Cortex of kidney (tissue), 1 donor: ENCODE measurements around the gene RPL12.

Experiments used
- DNase-seq: peaks from one replicate; lab custom pipeline; 2025; lab: John Stamatoyannopoulos, UW

The RPL12 gene

DNA sequence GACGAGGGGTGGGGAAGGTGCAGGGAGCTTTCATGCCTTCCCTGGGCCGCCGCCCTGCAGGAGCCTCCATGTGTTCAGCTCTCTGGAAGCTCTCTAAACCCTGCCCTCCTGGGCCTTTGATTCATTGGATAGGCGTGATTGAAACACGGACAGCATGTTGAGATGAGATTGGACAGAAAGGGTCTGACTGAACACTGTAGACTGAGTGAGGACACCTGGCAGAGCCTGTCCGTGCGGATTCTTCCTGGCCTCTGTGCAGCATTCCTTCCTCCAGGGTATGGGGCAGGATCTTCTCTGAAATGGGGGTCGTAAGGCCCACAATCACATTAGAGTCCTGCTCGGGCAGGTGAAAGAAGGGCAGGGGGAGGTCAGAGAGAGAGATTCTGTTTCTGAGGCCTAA, 12.8 kb downstream of the RPL12 start:
- DNase-seq: no peak

DNA sequence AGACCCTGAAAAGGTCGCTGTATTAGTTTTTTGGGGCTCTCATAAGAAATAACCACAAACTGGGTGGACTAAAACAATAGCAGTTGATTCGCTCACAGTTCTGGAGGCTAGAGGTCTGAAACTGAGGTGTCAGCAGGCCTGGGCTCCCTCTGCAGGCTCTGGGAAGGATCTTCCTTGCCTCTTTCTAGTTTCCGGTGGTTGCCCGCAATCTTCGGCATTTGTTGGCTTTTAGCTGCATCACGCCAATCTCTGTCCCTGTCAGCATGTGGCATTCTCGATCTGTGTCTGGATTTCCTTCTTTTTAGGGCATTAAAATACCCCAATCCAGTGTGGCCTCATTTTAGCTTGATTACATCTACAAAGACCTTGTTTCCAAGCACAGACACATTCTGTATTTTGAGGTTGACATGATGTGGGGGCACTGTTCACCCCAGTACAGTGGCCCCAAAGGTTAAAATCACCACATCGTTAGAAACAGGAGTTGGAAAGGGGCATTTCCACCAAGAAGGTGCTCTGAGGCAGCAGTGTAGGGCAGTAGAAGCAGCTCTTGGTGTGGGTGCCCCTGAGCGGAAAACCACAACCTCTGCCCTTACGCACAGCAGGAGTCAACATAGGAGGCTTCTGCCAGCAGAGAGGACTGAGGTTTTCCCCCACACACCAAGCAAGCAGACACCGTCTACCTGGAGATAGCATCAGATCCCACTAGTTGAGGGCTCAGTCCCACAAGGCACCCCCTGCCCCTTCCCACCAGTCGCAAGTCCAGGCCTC, 13.5 kb downstream of the RPL12 start:
- DNase-seq: no peak

- no peak for DNase-seq
Measured at GRCh38 chr9:127430415-127430814, 20.8 kb downstream of the RPL12 start.

GRCh38 chr9:127428348-127428747, 22.9 kb downstream of the RPL12 start:
- DNase-seq: no peak

DNA sequence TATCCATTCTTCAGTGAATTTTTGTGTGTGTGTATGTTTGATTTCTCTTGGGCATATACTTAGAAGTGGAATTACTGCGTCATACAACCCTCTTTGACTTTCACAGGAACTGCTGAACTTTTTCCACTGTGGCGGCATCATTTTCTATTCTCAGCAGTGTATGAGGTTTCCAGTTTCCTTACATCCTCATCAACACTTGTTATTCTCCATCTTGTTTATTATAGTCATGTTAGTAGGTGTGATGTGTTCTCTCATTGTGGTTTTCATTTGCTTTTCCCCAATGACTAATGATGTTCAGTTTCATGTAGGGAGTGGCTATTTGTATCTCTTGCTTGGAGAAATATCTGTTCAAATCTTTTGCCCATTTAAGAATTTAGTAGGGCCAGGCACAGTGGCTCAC, 24.4 kb downstream of the RPL12 start:
- no peak for DNase-seq

DNA sequence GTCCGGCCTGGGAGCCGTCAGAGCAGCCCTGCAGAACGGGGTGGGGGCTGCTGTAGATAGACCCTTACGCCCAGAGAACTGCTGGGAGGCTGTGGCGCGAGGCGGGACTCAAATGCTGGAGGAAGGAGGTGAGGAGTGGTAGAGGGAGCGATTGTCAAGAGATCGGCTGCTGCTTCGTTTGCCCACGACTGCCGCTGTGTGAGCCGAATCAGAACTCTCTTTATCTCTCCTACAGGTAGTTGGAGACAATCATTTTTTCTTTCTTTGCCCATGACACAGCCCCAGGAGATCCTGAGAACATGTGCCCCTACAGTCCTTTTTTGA, 26.6 kb downstream of the RPL12 start:
- no peak for DNase-seq

DNA sequence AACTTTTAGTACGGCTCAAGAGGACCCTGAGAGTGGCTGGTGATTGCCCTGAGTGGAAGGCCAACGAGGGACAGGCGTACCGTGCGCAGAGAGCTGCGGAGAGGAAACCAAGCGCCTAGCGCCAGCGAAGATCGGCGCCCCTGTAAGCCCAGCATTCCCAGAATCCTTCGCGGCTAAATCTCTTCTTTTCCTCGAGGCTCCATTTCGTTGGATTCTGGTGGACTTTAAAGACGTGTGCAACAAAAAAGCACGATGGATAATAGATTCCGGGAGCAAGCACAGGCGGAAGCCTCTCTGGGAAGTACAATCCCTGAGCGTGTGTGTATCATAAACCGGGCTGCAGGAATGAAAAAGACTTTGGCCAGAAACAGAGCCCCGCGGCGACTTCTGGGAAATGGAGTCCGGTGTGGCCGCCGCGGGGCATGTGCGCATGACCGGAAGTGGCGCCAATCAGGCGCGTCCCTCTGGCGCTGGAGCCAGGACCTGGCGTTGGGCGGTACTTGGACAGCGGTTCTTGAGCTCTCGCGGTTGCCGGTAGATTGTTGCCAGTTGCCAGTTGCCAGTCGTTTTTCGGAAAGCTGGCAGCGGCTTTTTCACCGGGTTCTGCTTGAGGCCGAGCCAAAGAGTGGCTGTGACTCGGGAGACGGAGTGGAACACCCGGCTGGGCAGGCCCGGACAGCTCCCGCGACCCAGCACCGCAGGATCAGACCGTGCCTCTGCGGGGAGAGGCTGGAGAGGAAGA, 27.1 kb downstream of the RPL12 start, which contains the start of gene ZNF79:
Gene ZNF79 (plus strand): TSS at position 449 of the 742 bp plus-strand sequence. CDS start 406 bp downstream, outside the sequence.
- peak; percentile 56 for DNase-seq

DNA sequence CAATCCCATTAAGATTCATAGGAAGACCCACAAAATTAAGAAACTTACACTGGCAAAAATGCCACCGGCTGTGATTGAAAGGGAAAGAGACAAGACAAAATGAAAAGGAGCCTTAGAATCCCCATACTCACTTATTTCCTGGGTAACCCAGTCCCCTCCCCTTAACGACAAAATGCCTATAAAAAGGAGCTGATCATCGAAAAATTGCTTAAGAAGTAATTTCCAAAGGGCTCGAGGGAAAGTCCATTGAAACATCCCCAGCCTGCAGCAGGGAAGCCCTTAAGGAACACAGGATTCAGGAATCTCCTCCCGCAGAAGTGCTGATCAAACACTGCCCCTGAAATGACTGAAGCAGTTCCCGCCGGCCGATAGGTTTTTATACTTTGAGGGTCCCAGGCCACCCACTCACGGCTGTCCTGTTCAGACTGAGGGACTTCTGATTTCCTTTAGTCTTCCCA, 27.7 kb downstream of the RPL12 start:
- no peak for DNase-seq

- no peak for DNase-seq
Measured at GRCh38 chr9:127422787-127423186, 28.4 kb downstream of the RPL12 start.

GRCh38 chr9:127422133-127422782, 28.9 kb downstream of the RPL12 start:
- DNase-seq: no peak

- DNase-seq: no peak
Measured at GRCh38 chr9:127421057-127421456, 30.1 kb downstream of the RPL12 start.

DNA sequence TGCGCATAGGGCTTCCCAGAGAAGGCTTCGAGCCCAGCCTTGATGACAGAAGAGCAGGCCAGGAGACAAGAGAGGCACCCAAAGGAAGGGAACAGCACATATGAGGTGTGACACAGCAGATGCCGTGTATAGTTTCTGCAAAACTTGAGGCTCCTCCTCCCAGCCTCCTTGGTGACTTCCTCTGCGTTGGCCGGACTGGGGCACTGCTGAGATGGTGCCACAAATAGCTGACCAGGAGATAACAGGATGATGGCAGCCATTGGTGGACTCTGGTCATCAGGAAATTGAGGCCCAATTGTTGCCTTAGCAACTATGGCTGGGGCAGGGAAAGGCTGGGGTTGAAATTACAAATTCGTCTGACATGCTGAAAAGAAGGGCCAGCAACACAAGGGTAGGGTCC, 31.9 kb downstream of the RPL12 start:
- no peak for DNase-seq

- no peak for DNase-seq
Measured at GRCh38 chr9:127418037-127418471, 33.2 kb downstream of the RPL12 start.

DNA sequence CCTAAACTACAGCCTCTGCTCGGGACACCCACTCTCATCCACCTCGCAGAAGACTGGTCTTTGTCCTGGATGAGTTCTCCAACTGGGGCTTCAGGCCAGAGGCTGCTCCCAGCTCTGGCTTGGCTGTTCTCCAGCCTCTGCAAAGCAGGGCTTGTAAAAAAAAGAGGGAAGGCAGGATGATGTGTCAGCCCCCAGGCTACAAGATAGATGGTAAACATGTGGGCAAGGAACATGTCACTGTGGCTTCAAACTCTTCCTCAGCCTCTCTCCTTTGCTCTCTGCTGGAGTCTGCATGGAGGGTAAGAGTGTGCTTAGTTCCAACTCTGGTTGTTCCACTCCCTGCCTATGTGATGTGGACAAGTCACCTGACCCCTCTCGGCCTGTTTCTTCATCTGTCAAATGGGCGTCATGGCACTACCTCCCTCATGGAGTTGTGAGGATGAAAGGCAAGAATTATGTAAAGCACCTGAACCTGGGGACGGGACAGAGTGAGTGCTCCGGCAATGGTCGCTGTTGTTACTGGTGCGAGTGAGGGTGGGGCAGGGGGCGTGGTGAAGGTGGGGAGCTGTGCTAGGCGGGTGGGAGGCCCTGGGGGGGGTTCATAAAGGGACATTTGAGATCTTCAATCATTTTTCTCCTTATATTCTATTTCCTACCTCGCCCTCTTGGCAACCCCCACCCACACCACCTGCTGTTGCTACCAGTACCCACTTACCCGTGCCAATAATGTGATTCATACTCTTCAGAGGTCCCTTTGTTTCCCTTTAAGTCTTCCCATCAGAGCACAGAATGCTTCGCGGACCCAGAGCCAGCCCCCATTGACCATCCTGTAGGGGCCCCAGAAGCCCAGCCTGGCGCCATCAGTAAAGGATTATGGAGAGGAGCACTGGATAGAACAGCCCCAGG, 33.8 kb downstream of the RPL12 start:
- no peak for DNase-seq

DNA sequence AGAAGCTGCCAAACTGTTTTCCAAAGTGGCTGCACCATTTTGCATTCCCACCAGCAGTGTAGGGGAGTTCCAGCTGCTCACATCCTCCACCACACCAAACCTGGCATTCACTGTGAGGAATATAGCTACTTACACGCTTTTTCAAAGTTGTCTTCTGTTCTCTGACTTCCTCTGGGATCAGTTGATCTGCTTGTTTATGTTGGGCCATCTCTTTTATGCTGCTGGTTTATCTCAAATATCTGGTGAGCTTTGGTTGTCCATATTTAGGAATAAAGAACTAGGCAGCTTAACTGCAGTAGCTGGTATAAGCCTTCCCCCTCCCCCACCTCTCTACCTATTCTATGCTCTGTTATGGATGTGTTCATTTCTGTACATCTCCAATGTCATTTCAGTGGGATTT, 35.5 kb downstream of the RPL12 start:
- DNase-seq: no peak

DNA sequence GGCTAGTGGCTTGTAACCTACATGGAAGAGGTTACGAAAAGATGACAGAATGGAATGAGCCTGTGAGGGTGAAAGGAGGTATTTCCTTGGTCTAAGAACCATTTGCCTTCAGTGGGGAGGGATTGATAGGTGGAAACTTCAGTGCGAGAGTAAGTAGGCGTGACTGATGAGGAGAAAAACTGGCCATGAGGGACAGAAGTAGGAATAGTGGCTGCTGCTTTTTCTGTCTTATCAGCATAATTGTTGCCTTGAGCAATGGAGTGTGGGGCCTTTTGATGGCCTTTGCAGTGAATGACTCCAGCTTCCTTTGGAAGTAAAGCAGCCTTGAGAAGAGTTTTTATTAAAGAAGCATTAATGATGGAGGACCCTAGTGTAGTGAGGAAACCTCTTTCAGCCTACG, 36.1 kb downstream of the RPL12 start:
- DNase-seq: no peak

DNA sequence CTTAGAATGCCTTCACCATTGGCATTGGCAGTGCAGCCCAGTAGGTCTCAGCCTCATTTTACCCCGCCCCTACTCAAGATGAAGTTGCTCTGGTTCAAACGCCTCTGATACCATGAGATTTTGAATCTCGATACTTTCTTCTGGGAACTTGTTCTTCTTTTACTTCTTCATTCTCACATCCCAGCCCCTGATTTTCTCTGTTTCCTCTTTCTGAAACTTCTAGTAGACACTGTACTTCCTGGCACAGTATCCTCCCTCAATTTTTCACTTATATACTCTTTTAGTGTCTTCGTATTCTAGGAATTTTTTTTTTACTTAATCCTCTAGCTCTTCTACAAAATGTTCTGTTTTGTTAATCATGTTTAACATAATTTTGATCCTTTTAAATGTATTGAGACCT, 40.1 kb downstream of the RPL12 start:
- DNase-seq: no peak

DNA sequence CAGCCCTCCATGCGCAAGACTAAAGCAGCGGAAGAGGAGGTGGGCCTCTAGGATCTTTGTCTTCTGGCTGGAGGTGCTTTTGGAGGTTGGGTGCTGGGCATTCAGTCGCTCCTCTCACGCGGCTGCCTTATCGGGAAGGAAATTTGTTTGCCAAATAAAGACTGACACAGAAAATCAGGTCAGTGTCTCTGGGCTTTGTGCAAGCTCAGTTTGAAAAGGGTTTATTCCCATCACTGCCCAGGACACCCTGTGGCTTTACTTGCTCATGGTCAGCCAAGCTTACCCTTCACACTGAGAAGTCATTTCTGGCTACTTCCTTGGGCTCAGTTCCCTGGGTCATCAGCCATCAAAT, 43.7 kb downstream of the RPL12 start:
- no peak for DNase-seq

- no peak for DNase-seq
Measured at GRCh38 chr9:127406799-127407491, 44.3 kb downstream of the RPL12 start.

- no peak for DNase-seq
Measured at GRCh38 chr9:127405344-127406125, 45.7 kb downstream of the RPL12 start.

DNA sequence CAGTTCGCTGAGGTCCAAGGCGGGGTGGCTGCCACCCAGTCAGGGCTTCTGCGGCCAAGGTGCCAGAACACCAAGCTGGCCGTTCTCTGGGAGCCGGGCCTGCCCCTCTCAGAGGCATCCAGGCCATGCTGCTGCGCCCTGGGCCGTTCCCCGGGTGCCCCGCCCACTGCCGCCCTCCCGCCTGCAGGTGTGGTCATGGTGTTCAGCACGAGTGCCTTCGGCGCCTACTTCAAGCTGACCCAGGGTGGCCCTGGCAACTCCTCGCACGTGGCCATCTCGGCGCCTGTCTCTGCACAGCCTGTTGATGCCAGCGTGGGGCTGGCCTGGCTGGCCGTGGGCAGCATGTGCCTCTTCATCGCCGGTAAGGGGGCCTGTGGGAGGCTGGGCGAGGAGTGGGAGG, 46.6 kb downstream of the RPL12 start:
- no peak for DNase-seq
